Vagina (tissue), 2 donors: ENCODE results near the gene NCOR2. TPM values are rescaled to one million over a fixed set of nuclear protein-coding genes. Genes with fewer than 3 reads are reported as not detected.

ENCODE experiments used
- DNase-seq, 2 donors: peaks; one replicate each; pipeline ENCODE4 v3.0.0-alpha.2; 2017; ENCODE audit errors: extremely low spot score in 2 of 2
- H3K27ac ChIP-seq: fragments of 200-600 bp; sonication (generic); one replicate; pipeline ENCODE4 v1.5.1; 2019
- H3K27me3 ChIP-seq: fragments of 200-600 bp; sonication (generic); one replicate; pipeline ENCODE4 v1.5.1; 2019
- H3K36me3 ChIP-seq, 2 donors: fragments of 200-600 bp; sonication (generic); one replicate each; pipeline ENCODE4 v1.5.1; 2017 to 2019
- H3K4me1 ChIP-seq: fragments of 200-600 bp; sonication (generic); one replicate; pipeline ENCODE4 v1.5.1; 2019
- H3K4me3 ChIP-seq, 2 donors: fragments of 200-600 bp; sonication (generic); 1 replicate in 1 of 2; 2 replicates in 1 of 2; pipeline ENCODE4 v1.5.1; 2016 to 2019
- H3K9me3 ChIP-seq: fragments of 200-600 bp; sonication (generic); one replicate; pipeline ENCODE4 v1.5.1; 2019
- CTCF ChIP-seq, 3 experiments: fragments of 450-650 bp in 2 of 3; fragments of 200-600 bp in 1 of 3; sonication (generic) in 1 of 3; IDR thresholded peaks; one replicate each; pipeline ENCODE4 v1.5.1; 2017 to 2019; ENCODE audit warnings: antibody characterized with exemption in 3 of 3, mild to moderate bottlenecking in 2 of 3, moderate library complexity in 2 of 3
- POLR2A ChIP-seq, 2 donors: fragments of 450-650 bp; IDR thresholded peaks; one replicate each; pipeline ENCODE4 v1.6.1; 2017; ENCODE audit warnings: antibody characterized with exemption in 2 of 2, mild to moderate bottlenecking in 2 of 2, moderate library complexity in 2 of 2
- POLR2AphosphoS5 ChIP-seq, 2 donors: sonication (generic); formaldehyde crosslinking; IDR thresholded peaks; one replicate each; pipeline ENCODE4 v1.9.0; 2017; ENCODE audit warnings: antibody characterized with exemption in 2 of 2, mild to moderate bottlenecking in 2 of 2, low read depth in 1 of 2; ENCODE audit not compliant: insufficient read depth in 1 of 2
- intact Hi-C: fragments of 100-400 bp; cut with DNase I; formaldehyde crosslinking; loops from one replicate; pipeline ENCODE4 v1.15.1; 2023
- total RNA-seq: library from RNA; depleted of rRNA; stranded (reverse); fragments of >200 nt; gene quantifications from one replicate; pipeline ENCODE4 v1.2.3, GENCODE V29; 2016

Gene NCOR2
- total RNA-seq, 1 donor from 2014 or later, result 120 TPM

- Histone ChIP-seq H3K27me3 (no peaks in the 10 kb centered on the region), H3K27ac (peak overlapping the region; percentile 85), H3K4me1 (peaks cover 45% of the 10 kb centered on the region), H3K9me3 (no peaks in the 10 kb centered on the region), H3K36me3 (no peaks in the 10 kb centered on the region), H3K4me3 (peak overlapping the region; percentile 38 to 39)
- no peak for DNase-seq
- TF ChIP-seq POLR2AphosphoS5 (IDR thresholded peaks at IDR 0.05; ENCODE audit: insufficient read depth in 1 of 2, low read depth in 1 of 2), result peak; percentile 51 to 70
- TF ChIP-seq CTCF (IDR thresholded peaks at IDR 0.05), result no peak
- intact Hi-C loops, result loop anchor here (5.0 kb wide), 2 partner anchors 51 to 199 kb away; no protein-coding TSS in a partner anchor
Observed at GRCh38 chr12:124568431-124569374, 1.3 kb upstream of the NCOR2 start.

GRCh38 chr12:124567673-124568373 is 411 bp upstream of the NCOR2 start:
- Histone ChIP-seq H3K36me3 (no peaks in the 10 kb centered on the region), H3K27ac (peak overlapping the region; percentile 85), H3K4me3 (peak overlapping the region; percentile 38 to 39), H3K4me1 (peaks cover 54% of the 10 kb centered on the region), H3K9me3 (no peaks in the 10 kb centered on the region), H3K27me3 (no peaks in the 10 kb centered on the region)
- DNase-seq, result peak in 1 of 2 donors; percentile 95
- intact Hi-C loops, result loop anchor here (2.0 to 5.0 kb wide), 3 partner anchors 51 to 199 kb away; no protein-coding TSS in a partner anchor
- no peak for TF ChIP-seq CTCF (IDR thresholded peaks at IDR 0.05)
- peak; percentile 66 to 88 for TF ChIP-seq POLR2AphosphoS5 (IDR thresholded peaks at IDR 0.05; ENCODE audit: insufficient read depth in 1 of 2, low read depth in 1 of 2)

- DNase-seq, result peak in 1 of 2 donors; percentile 95
- no peaks in the 10 kb centered on the region for H3K36me3 ChIP-seq
- H3K4me1 ChIP-seq, result peaks cover 67% of the 10 kb centered on the region
- intact Hi-C loops, result loop anchor here (2.0 to 5.0 kb wide), 3 partner anchors 49 to 201 kb away; no protein-coding TSS in a partner anchor
- TF ChIP-seq POLR2A (IDR thresholded peaks at IDR 0.05) (peak in 1 of 2 donors; percentile 48), POLR2AphosphoS5 (IDR thresholded peaks at IDR 0.05; ENCODE audit: insufficient read depth in 1 of 2, low read depth in 1 of 2) (peak; percentile 53 to 92), CTCF (IDR thresholded peaks at IDR 0.05) (no peak)
- no peaks in the 10 kb centered on the region for H3K9me3 ChIP-seq
- H3K27me3 ChIP-seq, result no peaks in the 10 kb centered on the region
- H3K27ac ChIP-seq, result peak overlapping the region; percentile 98
- peak overlapping the region; percentile 98 to 99 for H3K4me3 ChIP-seq
Observed at GRCh38 chr12:124566161-124566996, 1.0 kb downstream of the NCOR2 start.

- no peak for DNase-seq
- TF ChIP-seq POLR2A (IDR thresholded peaks at IDR 0.05), result no peak
- no peak for TF ChIP-seq CTCF (IDR thresholded peaks at IDR 0.05)
- no peak for TF ChIP-seq POLR2AphosphoS5 (IDR thresholded peaks at IDR 0.05; ENCODE audit: insufficient read depth in 1 of 2, low read depth in 1 of 2)
- intact Hi-C loops, result loop anchor here (2.0 to 5.0 kb wide), 3 partner anchors 48 to 202 kb away; no protein-coding TSS in a partner anchor
- Histone ChIP-seq H3K4me1 (peaks cover 74% of the 10 kb centered on the region), H3K27me3 (no peaks in the 10 kb centered on the region), H3K27ac (peak overlapping the region; percentile 98), H3K9me3 (no peaks in the 10 kb centered on the region), H3K36me3 (no peaks in the 10 kb centered on the region), H3K4me3 (peak overlapping the region; percentile 98 to 99)
Observed at GRCh38 chr12:124565656-124566160, 1.7 kb downstream of the NCOR2 start.
